ENCODE data around the gene TMPRSS11F.

The TMPRSS11F gene

GRCh38 chr4:68077301-68077700, 52.4 kb downstream of the TMPRSS11F start:
- no peak for DNase-seq

- DNase-seq, result no peak
Measured at GRCh38 chr4:68076194-68076593, 53.5 kb downstream of the TMPRSS11F start.

- no peak for DNase-seq
Measured at GRCh38 chr4:68074397-68074796, 55.3 kb downstream of the TMPRSS11F start.

GRCh38 chr4:68070302-68070701, 59.4 kb downstream of the TMPRSS11F start:
- no peak for DNase-seq

GRCh38 chr4:68062501-68062900, 67.2 kb downstream of the TMPRSS11F start:
- no peak for DNase-seq

GRCh38 chr4:68038272-68038671, 91.4 kb downstream of the TMPRSS11F start:
- DNase-seq, result no peak

GRCh38 chr4:68021185-68021584, 108.5 kb downstream of the TMPRSS11F start:
- no peak for DNase-seq

GRCh38 chr4:68011684-68012083, 118.0 kb downstream of the TMPRSS11F start:
- DNase-seq, result no peak

All from NCI-H1930 (cell line).